GM18499 (cell line): ENCODE results near the gene FAM181A.

Experiments
- ATAC-seq: cut with Tn5 transposase; IDR thresholded peaks from one replicate; pipeline ENCODE4 v1.9.1; 2021; ENCODE audit warnings: moderate number of reproducible peaks; ENCODE audit not compliant: insufficient read depth, unreplicated experiment

The FAM181A gene

DNA sequence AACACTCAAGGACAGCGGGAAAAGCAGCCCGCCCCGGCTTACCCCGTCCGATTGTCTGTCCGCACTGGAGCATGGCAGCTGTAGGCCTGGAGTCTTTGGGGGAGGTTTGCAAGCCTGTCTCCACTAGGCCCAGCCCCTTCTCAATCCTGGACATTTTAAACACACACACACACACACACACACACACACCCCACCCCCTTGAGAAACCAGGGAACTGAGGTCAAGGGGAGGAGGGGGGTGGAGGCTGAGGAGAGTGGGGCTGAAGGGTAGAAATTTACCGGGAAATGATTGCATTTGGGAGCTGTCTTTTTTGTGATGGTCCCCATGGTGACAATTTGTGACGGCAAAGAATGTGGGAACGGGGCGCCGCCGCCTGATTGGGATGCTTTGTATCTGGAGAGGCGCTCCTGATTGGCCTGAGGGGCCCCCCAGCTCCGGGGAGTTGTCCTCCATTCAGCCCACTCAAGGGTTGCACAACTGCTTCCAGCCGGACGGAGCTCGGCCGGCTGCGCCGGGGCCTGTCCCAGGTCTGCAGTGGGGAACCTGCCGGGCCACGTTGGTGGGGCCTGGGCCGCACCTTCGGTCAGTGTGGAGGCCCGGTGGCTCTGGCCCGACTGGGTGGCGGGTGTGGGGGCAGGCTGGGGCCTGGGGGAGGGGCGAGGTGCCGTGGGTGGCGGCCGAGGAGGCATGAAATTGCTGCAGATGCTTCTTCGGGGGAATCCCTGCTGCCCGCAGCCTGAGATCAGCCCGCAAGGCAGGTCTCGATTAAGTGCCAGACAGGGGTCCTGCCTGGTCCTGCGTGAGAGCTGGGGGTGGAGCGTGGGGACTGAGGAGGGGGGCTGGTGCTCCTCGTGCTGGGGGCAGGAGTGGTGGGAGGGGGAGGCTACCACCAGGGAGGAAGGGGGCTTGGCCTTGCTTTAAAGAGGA lies at the start of gene FAM181A:
Gene FAM181A (plus strand): TSS at position 472 of the 927 bp plus-strand sequence. CDS start 942 bp downstream, outside the sequence.
- ATAC-seq: no peak

GRCh38 chr14:93878212-93878611 lies 48.9 kb upstream of the FAM181A start:
- ATAC-seq: no peak

DNA sequence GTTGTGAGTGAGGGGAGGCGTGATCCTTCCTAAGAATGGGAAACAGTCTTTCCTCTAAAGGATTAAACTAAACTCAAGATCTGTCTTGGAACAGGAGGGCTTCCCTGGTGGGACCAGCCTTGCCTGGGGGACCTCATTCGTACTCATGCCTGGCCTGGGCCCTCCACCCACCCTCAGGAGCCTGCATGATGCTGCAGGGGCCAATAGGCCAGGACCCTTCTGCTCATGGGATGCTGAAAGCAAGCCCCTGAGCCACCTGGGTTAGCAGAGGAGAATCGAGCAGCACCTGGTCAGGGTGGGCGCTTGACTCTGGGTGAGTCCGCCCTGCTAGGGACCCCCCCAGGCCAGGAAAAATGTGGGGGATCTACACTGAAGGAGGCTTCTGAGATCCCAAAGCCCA lies 48.3 kb upstream of the FAM181A start:
- no peak for ATAC-seq

GRCh38 chr14:93879362-93879983 lies 47.7 kb upstream of the FAM181A start:
- ATAC-seq: no peak

DNA sequence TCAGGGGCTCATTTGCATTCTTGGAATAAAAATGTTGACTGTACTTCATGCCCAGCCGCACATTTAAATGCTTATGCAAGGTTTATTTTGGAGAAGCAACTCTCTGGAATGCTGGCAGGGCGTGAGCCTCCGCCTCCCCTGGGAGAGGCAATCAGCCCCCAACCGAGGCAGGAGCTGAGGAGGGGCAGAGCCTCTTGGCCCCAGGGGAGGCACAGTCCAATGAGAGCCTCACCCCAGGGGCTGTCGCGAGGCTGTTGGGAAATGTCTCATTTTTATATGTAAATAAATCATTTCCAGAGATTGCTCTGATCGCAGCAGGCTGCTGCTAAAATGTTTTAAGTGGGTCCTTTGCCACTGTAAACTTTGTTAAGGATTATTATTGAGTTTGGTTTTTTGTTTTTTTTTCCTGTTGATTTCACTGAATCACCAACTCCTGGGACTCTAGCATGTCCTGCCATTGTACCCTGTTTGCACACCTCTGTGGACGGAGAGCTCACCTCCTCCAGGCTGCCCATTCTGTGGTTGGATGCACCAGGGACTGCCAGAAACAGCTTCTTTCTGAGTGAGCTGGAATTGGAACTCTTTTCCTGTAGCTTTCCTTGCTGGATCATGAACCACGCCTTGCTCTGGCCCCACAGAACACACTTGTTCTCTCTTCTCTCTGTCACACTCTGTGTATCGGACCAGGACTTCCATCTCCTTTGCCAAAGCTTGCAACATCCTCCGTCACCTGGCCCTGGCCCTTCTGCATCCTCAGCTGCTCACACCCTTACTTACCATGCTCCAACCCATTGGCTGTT lies 46.9 kb upstream of the FAM181A start:
- ATAC-seq: no peak

DNA sequence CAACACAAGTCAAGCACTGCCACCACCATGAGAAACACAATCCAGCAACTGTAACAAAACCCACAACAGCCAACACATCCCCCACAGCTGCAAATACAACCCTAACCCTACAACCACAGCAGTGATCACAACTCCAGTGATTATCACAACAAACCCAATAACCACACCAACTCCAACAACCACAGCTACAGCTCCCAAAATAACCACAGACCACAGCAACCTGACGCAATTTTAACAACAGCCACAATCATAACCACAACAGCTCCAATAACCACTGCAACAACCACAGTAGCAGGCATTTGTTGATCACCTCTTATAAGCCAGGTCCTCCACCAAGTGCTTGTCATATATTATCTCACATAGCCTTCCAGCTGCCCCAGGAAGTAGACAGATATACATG lies 42.2 kb upstream of the FAM181A start:
- no peak for ATAC-seq

GRCh38 chr14:93888995-93889394 lies 38.1 kb upstream of the FAM181A start:
- ATAC-seq: no peak

GRCh38 chr14:93889739-93890483 lies 37.2 kb upstream of the FAM181A start:
- ATAC-seq: no peak

- no peak for ATAC-seq
Measured at GRCh38 chr14:93891756-93892504, 35.2 kb upstream of the FAM181A start.

GRCh38 chr14:93892505-93892839 lies 34.7 kb upstream of the FAM181A start:
- no peak for ATAC-seq

DNA sequence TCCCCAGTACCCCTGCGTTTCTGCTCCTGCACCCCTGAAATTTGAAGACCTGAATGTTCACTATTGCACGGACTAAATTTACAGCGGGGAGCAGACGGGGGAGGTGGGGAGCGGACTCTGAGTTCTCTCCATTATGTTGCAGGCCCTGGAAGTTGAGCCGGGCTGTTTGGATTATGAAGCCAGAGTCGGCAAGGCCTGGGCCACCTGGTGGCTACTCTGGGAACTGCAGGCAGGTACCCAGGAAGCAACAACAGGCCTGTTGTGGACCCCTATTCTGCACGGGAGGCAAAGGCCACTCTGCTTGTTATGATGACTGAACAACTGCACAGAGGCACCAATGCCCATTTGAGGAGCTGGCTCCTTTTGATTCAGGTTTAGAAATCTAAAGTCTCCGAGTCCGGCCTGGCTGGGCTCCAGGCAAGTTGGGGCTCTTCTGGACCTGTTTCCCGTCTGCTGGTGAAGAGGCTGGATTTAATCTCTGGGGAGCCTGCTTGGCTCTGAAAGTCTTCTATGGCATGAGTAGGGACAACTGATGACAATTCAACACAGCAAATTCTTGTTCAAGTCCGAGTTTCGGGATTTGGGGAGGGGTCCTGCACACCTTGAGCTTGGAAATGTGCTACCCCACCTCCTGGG lies 34.1 kb upstream of the FAM181A start:
- ATAC-seq: no peak

DNA sequence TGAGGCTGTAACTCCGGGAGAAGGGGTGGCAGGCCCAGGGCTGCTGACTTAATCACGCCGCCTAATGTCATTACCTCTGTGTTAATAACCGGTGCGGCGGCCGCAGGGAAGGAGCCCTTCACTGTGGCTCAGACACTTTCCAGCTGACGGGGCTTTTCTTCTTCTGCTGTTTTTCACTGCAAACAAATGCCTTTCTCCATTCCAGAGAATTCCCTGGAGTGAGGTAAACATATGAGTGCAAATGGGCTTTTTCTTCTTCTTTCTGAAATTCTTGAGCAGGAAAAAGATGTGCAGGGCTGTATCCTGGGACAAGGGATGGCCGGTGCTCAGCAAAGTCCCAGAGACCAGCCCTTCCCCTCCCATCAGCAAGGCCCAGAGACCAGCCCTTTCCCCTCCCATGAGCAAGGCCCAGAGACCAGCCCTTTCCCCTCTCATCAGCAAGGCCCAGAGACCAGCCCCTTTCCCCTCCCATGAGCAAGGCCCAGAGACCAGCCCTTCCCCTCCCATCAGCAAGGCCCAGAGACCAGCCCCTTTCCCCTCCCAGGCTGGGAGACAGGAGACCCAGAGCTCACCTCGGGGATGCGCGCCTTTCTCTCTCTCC lies 33.4 kb upstream of the FAM181A start:
- no peak for ATAC-seq

GRCh38 chr14:93895023-93895604 lies 32.0 kb upstream of the FAM181A start:
- ATAC-seq: no peak

DNA sequence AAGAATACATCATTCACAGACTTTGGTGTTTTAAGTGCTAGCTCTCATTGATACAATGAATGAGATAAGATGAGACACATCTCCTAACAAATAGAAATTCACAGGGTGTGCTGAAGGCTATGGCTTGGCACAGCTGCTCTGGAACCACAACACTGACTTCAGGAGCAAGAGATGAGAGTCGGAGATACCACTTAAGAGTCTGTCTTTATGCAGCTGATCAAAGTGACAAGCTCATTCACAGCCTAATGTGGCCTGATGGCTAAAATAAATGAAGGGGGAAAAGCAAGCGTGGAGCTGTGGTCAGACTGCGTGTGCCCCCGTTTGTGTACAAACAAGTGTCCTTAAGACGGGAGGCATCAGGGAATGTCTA lies 29.7 kb upstream of the FAM181A start:
- no peak for ATAC-seq

DNA sequence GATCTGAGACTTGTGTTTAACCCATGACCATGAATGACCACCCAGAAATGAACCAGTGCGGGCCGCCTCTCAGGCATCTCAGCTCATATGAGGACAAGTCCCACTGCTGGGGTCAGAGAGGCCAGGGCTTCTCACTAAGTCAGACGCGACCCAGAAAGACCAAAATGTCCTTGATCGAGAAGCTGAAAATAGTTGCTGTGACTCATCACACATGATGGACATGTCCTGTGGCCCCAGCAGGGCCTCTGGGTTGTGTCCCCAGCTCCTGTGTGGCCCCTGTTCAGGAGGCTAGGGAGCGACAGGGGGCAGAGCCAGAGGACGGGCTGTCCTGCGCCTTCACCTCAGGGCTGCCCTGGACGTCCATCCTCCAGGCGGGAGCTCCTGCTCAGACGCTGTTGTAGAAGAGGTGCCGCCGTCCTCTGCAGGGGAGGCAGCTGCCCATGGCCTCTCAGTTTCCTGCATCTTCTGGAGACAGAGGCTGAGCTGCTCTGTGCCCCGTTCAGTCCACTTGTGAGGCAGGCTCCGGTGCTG lies 29.0 kb upstream of the FAM181A start:
- ATAC-seq: no peak

DNA sequence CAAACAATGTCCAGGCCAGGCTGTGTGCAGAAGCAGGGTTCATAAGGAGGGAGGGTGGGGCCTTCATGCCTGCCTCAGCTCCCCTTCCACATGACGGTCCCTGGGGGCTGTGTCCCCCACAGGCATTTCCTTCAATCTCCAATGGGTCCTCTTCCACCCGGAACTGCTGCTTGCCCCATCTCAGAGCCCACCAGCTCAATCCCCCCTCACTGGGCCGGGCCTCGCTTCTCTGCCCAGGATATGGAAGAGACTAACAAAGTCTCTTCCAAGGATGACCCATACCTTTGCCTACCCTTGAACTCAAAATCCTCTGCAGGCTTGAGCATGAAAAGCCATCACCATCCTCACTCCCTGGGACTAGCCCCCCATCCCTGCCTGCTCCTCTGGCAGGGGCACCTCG lies 28.4 kb upstream of the FAM181A start:
- no peak for ATAC-seq

DNA sequence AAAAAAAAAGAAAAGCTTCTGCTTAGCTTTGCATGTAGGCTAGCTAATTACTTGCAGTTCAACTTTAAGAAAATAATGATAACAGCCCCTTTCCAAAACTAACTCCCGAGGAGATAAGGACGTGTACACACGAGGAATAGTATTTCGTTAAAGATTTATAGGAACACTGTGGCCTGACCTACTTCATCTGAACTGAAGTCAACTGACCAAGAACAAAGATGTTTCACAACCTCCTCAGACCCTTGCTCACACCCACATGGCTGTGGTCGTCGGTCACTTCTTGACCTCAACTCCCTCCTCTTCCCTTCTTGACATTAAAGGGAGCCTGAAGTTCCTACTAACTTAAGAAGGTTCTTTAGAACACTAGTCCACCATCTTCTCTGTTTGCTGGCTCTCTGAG lies 25.3 kb upstream of the FAM181A start:
- ATAC-seq: no peak

GRCh38 chr14:93902619-93903307 lies 24.4 kb upstream of the FAM181A start:
- no peak for ATAC-seq
